ENCODE measurements around the gene MMP11.

MMP11 gene

GRCh38 chr22:23784215-23784732 lies 11.6 kb downstream of the MMP11 start:
- Histone ChIP-seq H3K9me3 (ENCODE audit: insufficient read depth, low read depth, low read length) (no peaks in the 10 kb centered on the region), H3K9ac (ENCODE audit: low read depth, low read length) (no peak overlapping the region), H3K36me3 (ENCODE audit: insufficient read depth, low read depth, low read length) (peaks cover 3% of the 10 kb centered on the region; the same call in 1 of the 2 replicates), H3K27me3 (ENCODE audit: insufficient read depth, low read length) (no peaks in the 10 kb centered on the region), H3K4me1 (ENCODE audit: insufficient read depth, low read length) (peaks cover 11% of the 10 kb centered on the region), H3K27ac (ENCODE audit: low read length) (no peak overlapping the region), H3K4me3 (ENCODE audit: low read length) (no peak overlapping the region)

DNA sequence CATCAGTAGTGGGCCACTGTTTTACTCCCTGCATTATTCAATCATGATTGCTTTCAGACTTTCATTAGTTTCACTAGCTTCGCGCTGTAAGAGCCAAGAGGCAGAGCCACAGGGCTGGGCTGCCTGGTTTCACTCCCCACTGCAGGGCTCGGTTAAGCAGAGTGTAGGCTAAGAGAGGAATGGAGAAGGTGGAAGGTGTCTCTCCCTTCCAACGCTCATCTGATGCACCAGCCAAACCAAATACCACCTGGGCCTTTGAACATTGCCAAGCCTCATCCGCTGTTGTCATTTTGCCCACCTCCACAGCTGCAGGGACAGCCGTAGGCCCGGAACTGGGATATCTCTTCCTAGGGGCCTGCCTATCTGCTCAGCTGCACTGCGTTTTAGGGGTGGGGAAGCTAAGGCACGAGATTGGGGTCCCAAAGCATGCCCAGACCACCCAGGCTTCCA lies 13.6 kb downstream of the MMP11 start:
- Histone ChIP-seq H3K9me3 (ENCODE audit: insufficient read depth, low read depth, low read length) (no peaks in the 10 kb centered on the region), H3K4me1 (ENCODE audit: insufficient read depth, low read length) (peaks cover 12% of the 10 kb centered on the region), H3K4me3 (ENCODE audit: low read length) (peak overlapping the region; percentile 92), H3K27ac (ENCODE audit: low read length) (peak overlapping the region; percentile 50), H3K36me3 (ENCODE audit: insufficient read depth, low read depth, low read length) (peaks cover 14% of the 10 kb centered on the region), H3K9ac (ENCODE audit: low read depth, low read length) (peak overlapping the region; percentile 97; the same call in 1 of the 2 replicates), H3K27me3 (ENCODE audit: insufficient read depth, low read length) (no peaks in the 10 kb centered on the region)

DNA sequence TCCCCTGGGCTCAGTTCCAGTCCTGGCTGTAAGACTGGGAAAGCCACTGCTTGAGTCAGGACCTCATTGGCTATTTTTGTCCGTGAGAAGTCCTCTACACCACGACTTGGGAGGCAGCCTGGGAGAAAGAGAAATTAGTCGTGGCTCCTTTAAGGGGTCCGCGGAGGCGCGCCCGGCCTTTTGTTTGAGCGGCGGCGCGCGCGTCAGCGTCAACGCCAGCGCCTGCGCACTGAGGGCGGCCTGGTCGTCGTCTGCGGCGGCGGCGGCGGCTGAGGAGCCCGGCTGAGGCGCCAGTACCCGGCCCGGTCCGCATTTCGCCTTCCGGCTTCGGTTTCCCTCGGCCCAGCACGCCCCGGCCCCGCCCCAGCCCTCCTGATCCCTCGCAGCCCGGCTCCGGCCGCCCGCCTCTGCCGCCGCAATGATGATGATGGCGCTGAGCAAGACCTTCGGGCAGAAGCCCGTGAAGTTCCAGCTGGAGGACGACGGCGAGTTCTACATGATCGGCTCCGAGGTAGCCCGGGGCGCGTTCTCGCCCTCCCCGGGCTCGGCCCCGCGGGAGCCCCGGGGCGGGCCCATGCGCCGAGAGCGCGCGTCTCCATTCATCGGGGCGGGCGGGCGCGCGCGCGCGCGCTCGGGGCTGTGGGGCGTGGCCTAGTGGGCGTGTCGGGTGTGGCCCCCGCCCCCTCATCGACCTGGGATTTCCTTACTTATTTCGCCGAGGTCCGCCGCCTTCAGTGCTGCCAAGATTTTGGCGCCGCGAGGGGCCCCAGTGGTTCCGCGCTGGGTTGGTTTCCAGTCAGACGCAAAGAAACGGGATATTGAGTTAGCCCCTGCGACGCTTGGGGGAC lies 14.3 kb downstream of the MMP11 start, which contains the start of gene SMARCB1:
Gene SMARCB1, plus strand, starts transcription at position 215 of the 848 bp plus-strand sequence. Its CDS starts 204 bp downstream, at position 419.
- H3K9ac ChIP-seq (ENCODE audit: low read depth, low read length): peak within 1 kb of the TSS; percentile 97
- no peaks in the 10 kb centered on the region for H3K9me3 ChIP-seq (ENCODE audit: insufficient read depth, low read depth, low read length)
- peaks cover 20% of the 10 kb centered on the region for H3K36me3 ChIP-seq (ENCODE audit: insufficient read depth, low read depth, low read length)
- H3K4me1 ChIP-seq (ENCODE audit: insufficient read depth, low read length): peaks cover 12% of the 10 kb centered on the region
- H3K27ac ChIP-seq (ENCODE audit: low read length): peak within 1 kb of the TSS; percentile 63
- no peaks in the 10 kb centered on the region for H3K27me3 ChIP-seq (ENCODE audit: insufficient read depth, low read length)
- H3K4me3 ChIP-seq (ENCODE audit: low read length): peak within 1 kb of the TSS; percentile 92

- Histone ChIP-seq H3K4me3 (ENCODE audit: low read length) (peak overlapping the region; percentile 92), H3K9ac (ENCODE audit: low read depth, low read length) (peak overlapping the region; percentile 97), H3K27ac (ENCODE audit: low read length) (peak overlapping the region; percentile 18), H3K27me3 (ENCODE audit: insufficient read depth, low read length) (no peaks in the 10 kb centered on the region), H3K4me1 (ENCODE audit: insufficient read depth, low read length) (peaks cover 12% of the 10 kb centered on the region), H3K36me3 (ENCODE audit: insufficient read depth, low read depth, low read length) (peaks cover 26% of the 10 kb centered on the region), H3K9me3 (ENCODE audit: insufficient read depth, low read depth, low read length) (no peaks in the 10 kb centered on the region)
These were observed 14.9 kb downstream of the MMP11 start for GRCh38 chr22:23787600-23787896.

DNA sequence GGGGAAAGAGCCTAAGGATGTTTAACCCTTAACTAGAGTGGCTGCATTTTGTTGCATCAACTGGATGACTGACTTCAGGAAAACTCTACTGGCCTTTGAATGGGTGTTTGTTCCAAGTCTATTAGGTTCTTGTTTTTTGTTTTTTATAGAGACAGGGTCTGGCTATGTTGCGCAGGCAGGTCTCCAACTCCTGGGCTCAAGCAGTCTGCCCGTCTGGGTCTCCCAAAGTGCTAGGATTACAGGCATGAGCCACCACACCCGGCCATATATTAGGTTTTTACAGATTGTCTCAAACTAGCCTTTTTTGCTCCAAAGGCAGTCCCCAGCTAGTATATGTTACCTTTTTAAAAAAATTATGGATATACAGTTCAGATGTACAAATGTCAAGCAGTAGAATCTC lies 15.3 kb downstream of the MMP11 start:
- Histone ChIP-seq H3K4me3 (ENCODE audit: low read length) (peak overlapping the region; percentile 92), H3K9ac (ENCODE audit: low read depth, low read length) (peak overlapping the region; percentile 97), H3K9me3 (ENCODE audit: insufficient read depth, low read depth, low read length) (no peaks in the 10 kb centered on the region), H3K4me1 (ENCODE audit: insufficient read depth, low read length) (peaks cover 12% of the 10 kb centered on the region), H3K27ac (ENCODE audit: low read length) (peak overlapping the region; percentile 18), H3K36me3 (ENCODE audit: insufficient read depth, low read depth, low read length) (peaks cover 30% of the 10 kb centered on the region), H3K27me3 (ENCODE audit: insufficient read depth, low read length) (no peaks in the 10 kb centered on the region)

DNA sequence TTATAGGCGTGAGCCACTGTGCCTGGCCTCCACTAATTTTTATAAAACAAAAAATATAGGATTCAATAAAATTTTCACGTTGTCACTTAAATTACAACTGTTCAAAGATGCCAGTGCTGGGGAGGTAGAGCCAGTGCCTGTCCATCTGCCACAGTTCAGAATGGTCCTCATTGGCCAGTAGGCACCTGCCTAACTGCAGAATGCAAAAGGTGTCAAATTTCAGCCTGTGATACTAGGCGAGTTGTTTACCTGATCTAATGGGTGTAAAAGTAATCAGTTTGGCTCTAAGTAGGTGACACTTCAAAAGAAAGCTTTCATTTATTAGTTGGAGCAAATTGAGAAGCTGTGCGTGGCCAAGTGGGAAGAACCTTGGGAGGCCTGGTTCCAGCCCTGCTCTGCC lies 16.5 kb downstream of the MMP11 start:
- Histone ChIP-seq H3K27me3 (ENCODE audit: insufficient read depth, low read length) (no peaks in the 10 kb centered on the region), H3K27ac (ENCODE audit: low read length) (no peak overlapping the region), H3K4me3 (ENCODE audit: low read length) (no peak overlapping the region), H3K36me3 (ENCODE audit: insufficient read depth, low read depth, low read length) (peaks cover 41% of the 10 kb centered on the region), H3K4me1 (ENCODE audit: insufficient read depth, low read length) (peaks cover 12% of the 10 kb centered on the region), H3K9ac (ENCODE audit: low read depth, low read length) (no peak overlapping the region; the same call in 1 of the 2 replicates), H3K9me3 (ENCODE audit: insufficient read depth, low read depth, low read length) (no peaks in the 10 kb centered on the region)

GRCh38 chr22:23789638-23790037 lies 17.0 kb downstream of the MMP11 start:
- H3K4me1 ChIP-seq (ENCODE audit: insufficient read depth, low read length): peaks cover 12% of the 10 kb centered on the region
- H3K9me3 ChIP-seq (ENCODE audit: insufficient read depth, low read depth, low read length): no peaks in the 10 kb centered on the region
- H3K9ac ChIP-seq (ENCODE audit: low read depth, low read length): no peak overlapping the region; the same call in 1 of the 2 replicates
- H3K27me3 ChIP-seq (ENCODE audit: insufficient read depth, low read length): no peaks in the 10 kb centered on the region
- H3K4me3 ChIP-seq (ENCODE audit: low read length): no peak overlapping the region
- H3K36me3 ChIP-seq (ENCODE audit: insufficient read depth, low read depth, low read length): peaks cover 46% of the 10 kb centered on the region
- no peak overlapping the region for H3K27ac ChIP-seq (ENCODE audit: low read length)

GRCh38 chr22:23790819-23791737 lies 18.4 kb downstream of the MMP11 start:
- Histone ChIP-seq H3K9me3 (ENCODE audit: insufficient read depth, low read depth, low read length) (no peaks in the 10 kb centered on the region), H3K27me3 (ENCODE audit: insufficient read depth, low read length) (no peaks in the 10 kb centered on the region), H3K27ac (ENCODE audit: low read length) (no peak overlapping the region), H3K9ac (ENCODE audit: low read depth, low read length) (0 out of 2 replicates have a peak overlapping the region, but pooled peaks have one; percentile 12), H3K36me3 (ENCODE audit: insufficient read depth, low read depth, low read length) (peaks cover 59% of the 10 kb centered on the region), H3K4me1 (ENCODE audit: insufficient read depth, low read length) (peaks cover 12% of the 10 kb centered on the region), H3K4me3 (ENCODE audit: low read length) (no peak overlapping the region)

- H3K9ac ChIP-seq (ENCODE audit: low read depth, low read length): no peak overlapping the region
- no peaks in the 10 kb centered on the region for H3K9me3 ChIP-seq (ENCODE audit: insufficient read depth, low read depth, low read length)
- H3K36me3 ChIP-seq (ENCODE audit: insufficient read depth, low read depth, low read length): peaks cover 67% of the 10 kb centered on the region
- no peak overlapping the region for H3K27ac ChIP-seq (ENCODE audit: low read length)
- no peak overlapping the region for H3K4me3 ChIP-seq (ENCODE audit: low read length)
- H3K4me1 ChIP-seq (ENCODE audit: insufficient read depth, low read length): peaks cover 12% of the 10 kb centered on the region
- H3K27me3 ChIP-seq (ENCODE audit: insufficient read depth, low read length): no peaks in the 10 kb centered on the region
These were observed 19.3 kb downstream of the MMP11 start for GRCh38 chr22:23791738-23792645.

GRCh38 chr22:23793326-23793725 lies 20.7 kb downstream of the MMP11 start:
- H3K4me3 ChIP-seq (ENCODE audit: low read length): no peak overlapping the region
- peaks cover 7% of the 10 kb centered on the region; the same call in 1 of the 2 replicates for H3K4me1 ChIP-seq (ENCODE audit: insufficient read depth, low read length)
- H3K27ac ChIP-seq (ENCODE audit: low read length): no peak overlapping the region
- H3K9me3 ChIP-seq (ENCODE audit: insufficient read depth, low read depth, low read length): no peaks in the 10 kb centered on the region
- peaks cover 76% of the 10 kb centered on the region for H3K36me3 ChIP-seq (ENCODE audit: insufficient read depth, low read depth, low read length)
- no peak overlapping the region for H3K9ac ChIP-seq (ENCODE audit: low read depth, low read length)
- no peaks in the 10 kb centered on the region for H3K27me3 ChIP-seq (ENCODE audit: insufficient read depth, low read length)
